COLO829 (cell line): Measurements from ENCODE around the gene ISG20L2.

Experiments
- DNase-seq: peaks from one replicate; pipeline ENCODE4 v3.0.0; 2012; ENCODE audit warnings: low spot score

Gene ISG20L2

GRCh38 chr1:156754219-156754618, 25.7 kb upstream of the ISG20L2 start:
- DNase-seq: no peak

GRCh38 chr1:156752843-156753482, 24.4 kb upstream of the ISG20L2 start:
- DNase-seq: no peak

GRCh38 chr1:156751757-156752481, 23.4 kb upstream of the ISG20L2 start:
- peak; percentile 91 for DNase-seq

GRCh38 chr1:156751451-156751756, 22.8 kb upstream of the ISG20L2 start, which contains the start of gene HDGF:
Gene HDGF, minus strand, starts transcription at chr1:156751675. Its CDS starts 246 bp downstream, at chr1:156751429.
- no peak for DNase-seq

GRCh38 chr1:156750711-156751450, 22.3 kb upstream of the ISG20L2 start:
- DNase-seq: no peak

- DNase-seq: no peak
Measured at GRCh38 chr1:156750191-156750672, 21.7 kb upstream of the ISG20L2 start.

GRCh38 chr1:156749419-156750118, 21.0 kb upstream of the ISG20L2 start:
- no peak for DNase-seq

GRCh38 chr1:156748670-156749418, 20.3 kb upstream of the ISG20L2 start:
- no peak for DNase-seq

- no peak for DNase-seq
Measured at GRCh38 chr1:156747742-156748669, 19.4 kb upstream of the ISG20L2 start.

GRCh38 chr1:156746728-156747631, 18.4 kb upstream of the ISG20L2 start:
- peak; percentile 95 for DNase-seq

- DNase-seq: no peak
Measured at GRCh38 chr1:156746406-156746727, 17.8 kb upstream of the ISG20L2 start.

GRCh38 chr1:156745881-156746280, 17.3 kb upstream of the ISG20L2 start:
- no peak for DNase-seq

GRCh38 chr1:156744786-156745419, 16.3 kb upstream of the ISG20L2 start:
- DNase-seq: no peak

- no peak for DNase-seq
Measured at GRCh38 chr1:156744344-156744743, 15.8 kb upstream of the ISG20L2 start.

- DNase-seq: no peak
Measured at GRCh38 chr1:156743367-156744302, 15.1 kb upstream of the ISG20L2 start.

- no peak for DNase-seq
Measured at GRCh38 chr1:156742801-156743200, 14.2 kb upstream of the ISG20L2 start.

GRCh38 chr1:156742017-156742416, 13.5 kb upstream of the ISG20L2 start:
- DNase-seq: no peak

- DNase-seq: no peak
Measured at GRCh38 chr1:156741481-156741983, 13.0 kb upstream of the ISG20L2 start.
